ENCODE results near the gene GPRIN2.

Gene GPRIN2

GRCh38 chr10:46553238-46554049 lies 3.0 kb downstream of the GPRIN2 start:
- H3K4me3 ChIP-seq (replicated peaks in 1 of 2; ENCODE audit: low read depth in 2 of 2, low read length in 2 of 2), result no peak overlapping the region
- no peak for TF ChIP-seq CTCF (IDR thresholded peaks at IDR 0.05; ENCODE audit: low read depth, low read length)
- no peak for DNase-seq (ENCODE audit: low read depth in 2 of 2)

- H3K4me3 ChIP-seq (replicated peaks in 1 of 2; ENCODE audit: low read depth in 2 of 2, low read length in 2 of 2), result no peak overlapping the region
- no peak for DNase-seq (ENCODE audit: low read depth in 2 of 2)
- no peak for TF ChIP-seq CTCF (IDR thresholded peaks at IDR 0.05; ENCODE audit: low read depth, low read length)
These were observed 3.8 kb downstream of the GPRIN2 start for GRCh38 chr10:46552526-46553237.

GRCh38 chr10:46551701-46552525 lies 4.5 kb downstream of the GPRIN2 start:
- no peak for TF ChIP-seq CTCF (IDR thresholded peaks at IDR 0.05; ENCODE audit: low read depth, low read length)
- DNase-seq (ENCODE audit: low read depth in 2 of 2), result no peak
- H3K4me3 ChIP-seq (replicated peaks in 1 of 2; ENCODE audit: low read depth in 2 of 2, low read length in 2 of 2), result no peak overlapping the region

GRCh38 chr10:46550795-46551700 lies 5.4 kb downstream of the GPRIN2 start:
- no peak overlapping the region for H3K4me3 ChIP-seq (replicated peaks in 1 of 2; ENCODE audit: low read depth in 2 of 2, low read length in 2 of 2)
- no peak for DNase-seq (ENCODE audit: low read depth in 2 of 2)
- no peak for TF ChIP-seq CTCF (IDR thresholded peaks at IDR 0.05; ENCODE audit: low read depth, low read length)

- DNase-seq (ENCODE audit: low read depth in 2 of 2), result no peak
- no peak for TF ChIP-seq CTCF (IDR thresholded peaks at IDR 0.05; ENCODE audit: low read depth, low read length)
- H3K4me3 ChIP-seq (replicated peaks in 1 of 2; ENCODE audit: low read depth in 2 of 2, low read length in 2 of 2), result no peak overlapping the region
These were observed 6.2 kb downstream of the GPRIN2 start for GRCh38 chr10:46550076-46550790.
